ENCODE measurements around the gene GPX7. TPM values are rescaled to one million over a fixed set of nuclear protein-coding genes. Genes with fewer than 3 reads are reported as not detected.

GPX7 gene
- 19.3 and 34.3 TPM in 2 replicates for total RNA-seq

GRCh38 chr1:52601991-52602855 is at the start of gene GPX7:
GPX7 (plus strand) TSS chr1:52602371; CDS start chr1:52602410, 39 bp downstream.

GRCh38 chr1:52552505-52553361 is 49.4 kb upstream of the GPX7 start, which contains the start of gene TUT4:
TUT4 (minus strand) TSS chr1:52553092; CDS start chr1:52526280, 26,812 bp downstream.

GRCh38 chr1:52632732-52633290 is 30.6 kb downstream of the GPX7 start, which contains the start of gene SHISAL2A:
SHISAL2A (plus strand) TSS chr1:52633168; CDS start chr1:52633494, 326 bp downstream.

Other genes starting within 250 kb of the GPX7 start
- 25.2 and 34.9 TPM in 2 replicates for gene CC2D1B, start 236.2 kb upstream of the GPX7 start, total RNA-seq
- 0.59 and 3.2 TPM in 2 replicates for gene ORC1, start 197.9 kb upstream of the GPX7 start, total RNA-seq
- gene PRPF38A, start 197.8 kb upstream of the GPX7 start, total RNA-seq = 7.7 and 10.5 TPM in 2 replicates
- 28.5 and 39.5 TPM in 2 replicates for gene TUT4, start 49.3 kb upstream of the GPX7 start, total RNA-seq
- gene SHISAL2A, start 30.8 kb downstream of the GPX7 start, total RNA-seq = not detected in 2 replicates
- gene COA7, start 96.0 kb downstream of the GPX7 start, total RNA-seq = 9.8 and 22.1 TPM in 2 replicates
- 38.9 and 39.6 TPM in 2 replicates for gene ZYG11B, start 124.1 kb downstream of the GPX7 start, total RNA-seq
- 0.23 TPM in 1 of 2 replicates, not detected in the other for gene ZYG11A, start 240.4 kb downstream of the GPX7 start, total RNA-seq

Data from smooth muscle cell of the umbilical artery (primary cell).